ENCODE measurements around the gene CHST8.

Gene CHST8

DNA sequence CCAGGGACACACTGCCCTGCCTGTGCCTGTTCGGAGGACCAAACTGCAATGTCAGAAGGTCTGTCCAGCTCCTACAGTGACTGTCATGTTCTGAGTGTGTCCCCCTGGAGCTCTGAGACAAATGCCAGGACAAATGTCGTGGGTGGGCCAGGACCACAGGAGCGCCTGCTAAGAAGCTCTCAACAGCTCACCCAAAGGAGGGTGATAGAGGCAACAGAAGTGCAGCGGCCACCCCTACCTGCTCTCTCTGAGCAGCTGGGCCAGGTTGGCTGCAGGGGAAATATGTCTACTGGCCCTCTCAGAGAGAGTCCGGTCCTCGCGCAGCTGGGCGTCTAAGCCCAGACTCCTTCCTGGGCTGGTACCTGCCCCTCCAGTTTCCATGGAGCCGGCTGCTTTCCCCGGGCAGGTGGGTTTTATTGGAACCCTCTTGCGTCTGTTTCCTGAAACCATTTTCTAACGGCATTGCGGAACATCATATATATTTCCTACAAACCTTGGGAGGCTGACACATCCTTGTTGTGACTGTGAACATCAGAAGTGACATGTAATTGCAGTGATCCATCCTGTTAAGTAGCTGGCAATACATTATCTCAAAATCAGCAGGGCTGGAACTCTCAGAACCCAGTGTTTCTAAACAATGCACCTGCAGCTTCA, 78.1 kb downstream of the CHST8 start:
- DNase-seq (ENCODE audit: low read depth), result no peak
- H3K4me3 ChIP-seq (ENCODE audit: low read length), result no peak overlapping the region
- TF ChIP-seq, protein P1, sequence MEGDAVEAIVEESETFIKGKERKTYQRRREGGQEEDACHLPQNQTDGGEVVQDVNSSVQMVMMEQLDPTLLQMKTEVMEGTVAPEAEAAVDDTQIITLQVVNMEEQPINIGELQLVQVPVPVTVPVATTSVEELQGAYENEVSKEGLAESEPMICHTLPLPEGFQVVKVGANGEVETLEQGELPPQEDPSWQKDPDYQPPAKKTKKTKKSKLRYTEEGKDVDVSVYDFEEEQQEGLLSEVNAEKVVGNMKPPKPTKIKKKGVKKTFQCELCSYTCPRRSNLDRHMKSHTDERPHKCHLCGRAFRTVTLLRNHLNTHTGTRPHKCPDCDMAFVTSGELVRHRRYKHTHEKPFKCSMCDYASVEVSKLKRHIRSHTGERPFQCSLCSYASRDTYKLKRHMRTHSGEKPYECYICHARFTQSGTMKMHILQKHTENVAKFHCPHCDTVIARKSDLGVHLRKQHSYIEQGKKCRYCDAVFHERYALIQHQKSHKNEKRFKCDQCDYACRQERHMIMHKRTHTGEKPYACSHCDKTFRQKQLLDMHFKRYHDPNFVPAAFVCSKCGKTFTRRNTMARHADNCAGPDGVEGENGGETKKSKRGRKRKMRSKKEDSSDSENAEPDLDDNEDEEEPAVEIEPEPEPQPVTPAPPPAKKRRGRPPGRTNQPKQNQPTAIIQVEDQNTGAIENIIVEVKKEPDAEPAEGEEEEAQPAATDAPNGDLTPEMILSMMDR (conservative IDR thresholded peaks at IDR 0.05; ENCODE audit: low read depth, low read length), result no peak

DNA sequence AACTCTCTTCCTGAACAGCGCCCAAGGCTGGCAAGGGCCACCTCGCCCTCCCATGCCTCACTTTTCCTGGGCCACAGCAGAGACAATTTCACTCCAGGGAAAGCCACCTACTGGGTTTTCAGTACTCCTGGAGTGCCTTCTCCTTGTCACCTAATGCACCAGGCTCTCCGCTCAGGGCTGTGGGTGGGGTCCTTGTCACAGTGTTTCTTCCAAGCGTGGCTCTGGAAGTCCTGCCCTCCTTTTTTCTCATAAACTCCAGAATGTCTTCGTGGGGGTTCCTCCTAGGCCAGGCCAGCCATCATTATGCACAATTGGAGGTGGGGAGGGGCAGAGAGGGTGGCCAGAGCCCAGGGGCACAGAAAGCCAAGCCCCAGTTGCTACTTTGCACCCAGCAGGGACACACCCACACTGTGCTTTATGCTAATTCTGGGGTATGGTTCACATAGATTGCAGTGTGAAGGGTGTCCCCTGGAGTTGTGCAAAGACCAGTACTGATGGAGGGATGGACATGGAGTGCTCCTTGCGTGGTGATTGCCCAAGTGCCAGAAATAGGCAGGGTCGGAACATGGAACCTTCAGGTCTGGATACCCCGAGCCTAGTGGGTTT, 78.8 kb downstream of the CHST8 start:
- no peak overlapping the region for H3K4me3 ChIP-seq (ENCODE audit: low read length)
- no peak for DNase-seq (ENCODE audit: low read depth)
- TF ChIP-seq, protein P1 (conservative IDR thresholded peaks at IDR 0.05; ENCODE audit: low read depth, low read length), result no peak

DNA sequence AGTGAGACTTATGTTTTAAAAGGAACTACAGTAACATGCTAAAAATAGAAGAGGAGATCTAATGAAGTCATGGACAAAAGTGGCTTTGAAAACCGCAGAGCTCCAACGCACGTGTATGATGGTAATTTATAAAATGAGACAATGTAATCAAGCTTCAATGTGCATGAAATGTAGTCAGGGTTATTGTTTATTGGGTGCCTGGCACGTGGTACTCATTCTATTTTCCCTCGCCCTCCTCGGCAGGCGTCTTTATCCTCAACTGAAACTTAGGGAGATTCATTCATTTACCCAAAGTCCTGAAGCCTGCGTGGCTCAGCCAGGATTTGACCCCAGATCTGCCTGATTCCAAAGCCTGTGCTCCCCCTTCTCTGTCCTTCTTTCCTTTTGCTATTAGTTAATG, 79.8 kb downstream of the CHST8 start:
- no peak for DNase-seq (ENCODE audit: low read depth)
- TF ChIP-seq, protein P1 (conservative IDR thresholded peaks at IDR 0.05; ENCODE audit: low read depth, low read length), result no peak

DNA sequence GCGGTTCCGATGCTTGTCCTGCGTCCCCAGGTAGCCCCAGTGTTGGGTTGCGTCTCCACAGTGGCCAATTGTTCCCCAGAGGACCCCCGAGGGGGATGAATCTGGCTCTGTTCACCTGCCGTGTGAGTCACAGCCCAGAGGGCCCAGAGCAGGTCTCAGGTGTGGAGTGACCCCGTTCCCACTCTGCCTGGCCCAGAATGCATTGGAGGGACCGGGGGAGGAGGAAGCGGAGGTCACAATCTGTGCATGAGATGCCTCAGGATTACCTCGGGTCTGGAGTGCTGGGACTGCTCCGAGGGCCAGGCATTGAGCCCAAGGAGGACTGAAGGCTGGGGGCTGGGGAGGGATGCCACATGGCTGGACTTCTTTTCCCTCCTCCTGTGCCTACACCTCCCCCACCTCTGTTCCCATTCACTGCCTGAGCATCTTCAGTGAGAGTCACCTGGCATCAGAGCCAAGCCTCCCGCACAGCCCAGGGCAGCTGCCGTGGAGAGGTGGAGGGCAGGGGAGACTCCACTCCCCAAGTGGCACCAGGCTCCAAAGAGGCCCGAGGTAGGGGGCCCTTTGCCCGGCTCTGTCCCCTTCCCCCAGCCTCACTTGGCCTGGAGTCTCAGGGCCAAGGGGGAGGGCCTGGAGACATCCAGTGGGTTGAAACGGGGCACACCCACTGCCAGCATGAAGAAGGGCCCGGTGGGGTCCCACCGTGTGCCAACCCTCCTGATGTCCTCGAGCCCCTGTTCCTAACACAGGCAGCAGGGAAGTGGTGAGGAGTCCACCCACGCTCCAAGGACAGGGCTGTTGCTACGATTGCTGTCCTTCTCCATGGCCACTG, 81.1 kb downstream of the CHST8 start:
- no peak for DNase-seq (ENCODE audit: low read depth)
- H3K4me3 ChIP-seq (ENCODE audit: low read length), result no peak overlapping the region
- TF ChIP-seq, protein P1 (conservative IDR thresholded peaks at IDR 0.05; ENCODE audit: low read depth, low read length), result no peak

More for the DNA sequence above, 79.8 kb downstream of the CHST8 start:
- no peak overlapping the region for H3K4me3 ChIP-seq (ENCODE audit: low read length)

DNA sequence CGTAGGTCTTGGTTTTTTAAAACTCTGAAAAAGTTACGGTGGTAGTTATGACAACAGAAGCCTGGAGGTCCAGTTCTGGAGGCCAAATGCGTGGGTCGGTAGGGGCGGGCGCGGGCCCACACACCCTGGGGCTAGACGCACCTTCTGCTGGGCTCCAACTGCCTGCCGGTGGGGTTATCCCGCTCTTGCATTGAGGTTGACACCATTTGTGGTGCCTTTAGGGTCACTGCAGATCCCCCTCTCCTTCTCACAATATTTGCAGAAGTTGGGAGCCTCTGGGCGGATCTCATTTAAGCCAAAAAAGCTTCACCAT, 81.6 kb downstream of the CHST8 start:
- DNase-seq (ENCODE audit: low read depth), result no peak
- H3K4me3 ChIP-seq (ENCODE audit: low read length), result no peak overlapping the region

DNA sequence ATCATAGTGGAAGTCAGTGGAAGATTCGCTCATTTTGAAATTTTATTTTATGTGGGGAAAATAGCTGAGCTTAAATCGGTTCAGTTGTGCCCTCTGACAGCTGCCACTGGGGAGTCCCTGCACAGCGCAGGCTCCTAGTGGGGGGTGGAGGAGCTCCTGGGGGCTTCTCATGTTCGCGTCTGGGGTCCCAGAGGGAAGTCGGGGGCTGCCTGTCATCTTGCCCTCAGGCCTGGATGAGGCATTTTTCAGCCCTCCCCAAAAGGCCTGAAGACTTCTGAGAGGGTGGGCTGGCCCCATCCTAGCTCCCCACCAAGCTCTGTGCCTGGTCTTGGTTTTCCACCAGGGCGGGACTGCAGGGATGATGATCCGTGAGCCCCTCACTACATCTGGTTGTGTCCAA, 82.1 kb downstream of the CHST8 start:
- H3K4me3 ChIP-seq (ENCODE audit: low read length), result no peak overlapping the region
- TF ChIP-seq, protein P1 (conservative IDR thresholded peaks at IDR 0.05; ENCODE audit: low read depth, low read length), result no peak
- no peak for DNase-seq (ENCODE audit: low read depth)

More for the DNA sequence above, 81.6 kb downstream of the CHST8 start:
- TF ChIP-seq, protein P1 (conservative IDR thresholded peaks at IDR 0.05; ENCODE audit: low read depth, low read length), result no peak
